Activated T-cell treated with anti-CD3 and anti-CD28 coated beads, Interleukin-2, amount 50 U/mL, for 1 hour (primary cell): ENCODE measurements around the gene CNP.
"Not testable (repeated sequence)": the region's sequence is repeated elsewhere in the genome, so short reads cannot be mapped to it uniquely, and the experiment has no call there.

Source experiments
- DNase-seq: peaks from one replicate; pipeline ENCODE4 v3.0.0-alpha.2; 2020

Gene CNP

DNA sequence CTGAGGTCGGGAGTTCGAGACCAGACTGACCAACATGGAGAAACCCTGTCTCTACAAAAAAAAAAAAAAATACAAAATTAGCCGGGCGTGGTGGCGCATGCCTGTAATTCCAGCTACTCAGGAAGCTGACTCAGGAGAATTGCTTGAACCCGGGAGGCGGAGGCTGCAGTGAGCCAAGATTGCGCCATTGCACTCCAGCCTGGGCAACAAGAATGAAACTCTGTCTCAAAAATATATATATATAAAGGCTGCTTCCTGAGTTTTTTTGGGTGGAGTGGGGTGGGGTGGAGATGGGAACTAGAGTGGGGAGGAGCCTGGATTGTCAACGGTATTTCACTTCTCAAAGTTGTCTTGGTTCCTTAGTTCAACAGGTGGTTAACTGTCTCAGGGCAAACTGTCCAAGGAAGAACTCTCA is 43.7 kb downstream of the CNP start:
- not testable (repeated sequence) for DNase-seq

- DNase-seq: no peak
Measured at GRCh38 chr17:42010898-42011516, 44.4 kb downstream of the CNP start.

GRCh38 chr17:42012363-42012762 is 45.8 kb downstream of the CNP start:
- not testable (repeated sequence) for DNase-seq

DNA sequence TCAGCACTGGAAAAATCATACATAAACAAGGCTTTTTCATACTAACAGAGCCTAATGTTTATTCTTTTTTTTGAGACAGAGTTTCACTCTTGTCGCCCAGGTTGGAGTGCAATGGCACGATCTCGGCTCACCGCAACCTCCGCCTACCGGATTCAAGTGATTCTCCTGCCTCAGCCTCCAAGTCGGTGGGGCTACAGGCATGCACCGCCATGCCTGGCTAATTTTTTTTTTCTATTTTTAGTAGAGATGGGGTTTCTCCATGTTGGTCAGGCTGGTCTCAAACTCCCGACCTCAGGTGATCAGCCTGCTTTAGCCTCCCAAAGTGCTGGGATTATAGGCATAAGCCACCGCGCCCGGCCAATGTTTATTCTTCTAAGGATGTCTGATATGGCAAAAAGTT is 47.1 kb downstream of the CNP start:
- DNase-seq: not testable (repeated sequence)

DNA sequence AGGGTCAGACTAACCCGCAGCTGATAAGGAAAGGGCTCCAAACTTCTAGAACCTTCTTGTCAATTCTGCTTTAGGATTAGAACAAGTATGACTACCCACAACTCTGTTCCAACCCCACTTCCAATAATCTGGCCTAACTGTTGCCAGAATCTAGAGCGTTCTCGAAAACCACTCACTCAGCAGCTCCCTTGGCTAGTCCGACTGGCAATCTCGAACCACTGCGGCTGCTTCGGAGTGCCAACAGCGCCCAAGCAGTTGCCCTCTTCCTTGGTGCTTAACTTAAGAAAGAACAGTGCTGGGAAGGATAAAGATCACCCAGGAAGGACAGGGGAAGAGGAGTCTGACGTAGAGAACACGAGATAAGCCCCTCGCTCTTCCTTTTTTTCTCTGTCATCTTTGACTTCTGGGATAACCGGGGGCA is 49.8 kb downstream of the CNP start:
- DNase-seq: peak; percentile 29

DNA sequence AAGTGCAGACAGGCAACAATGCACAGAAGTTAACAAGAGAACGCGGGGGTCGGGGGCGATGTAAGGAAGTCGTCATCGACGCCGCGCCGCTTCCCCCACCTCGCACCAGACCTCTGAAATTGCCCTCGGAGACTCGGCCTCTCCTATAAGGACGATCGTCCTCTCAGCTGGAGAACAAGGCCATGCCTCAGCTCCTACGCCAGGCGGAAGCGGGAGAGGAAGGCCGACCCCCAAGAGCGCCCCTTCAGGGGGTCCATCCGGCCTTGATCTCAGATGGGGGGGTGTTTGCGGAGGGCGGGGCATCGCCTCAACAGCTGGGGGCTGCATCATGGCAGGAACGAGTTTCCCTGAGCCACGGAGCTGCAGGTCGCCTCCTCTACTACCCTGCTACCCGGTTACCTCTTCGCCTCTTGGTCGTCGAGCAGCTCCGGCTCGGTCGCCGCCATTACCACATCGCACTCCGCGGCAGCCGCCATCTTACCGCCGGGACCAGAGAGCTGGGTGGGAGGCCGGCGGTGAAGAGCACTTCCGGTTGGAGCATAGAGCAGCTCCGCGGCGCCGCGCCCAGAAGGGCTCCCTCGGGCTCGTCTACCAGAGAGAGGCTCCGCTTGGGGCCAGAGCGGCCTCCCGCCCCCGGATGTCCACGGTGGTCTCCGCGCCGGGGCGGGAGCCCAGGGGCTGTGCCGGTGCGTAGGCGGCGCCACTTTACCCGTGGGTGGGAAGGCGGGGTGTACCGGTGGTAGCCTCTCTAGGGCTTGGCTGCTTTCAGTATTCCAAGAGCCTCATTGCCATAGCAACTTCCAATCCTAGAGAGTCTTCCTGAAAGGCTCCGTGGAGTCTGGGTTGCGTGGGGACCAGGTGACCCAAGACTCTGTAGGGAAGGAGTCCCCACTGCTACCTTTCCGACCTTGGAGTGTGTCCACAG is 50.6 kb downstream of the CNP start, which contains the start of gene DNAJC7:
Gene DNAJC7, minus strand, starts transcription at position 499 of the 925 bp plus-strand sequence. Its CDS starts 23 bp downstream, at position 476.
- peak; percentile 87 for DNase-seq

- no peak for DNase-seq
Measured at GRCh38 chr17:42017866-42018200, 51.2 kb downstream of the CNP start.

DNA sequence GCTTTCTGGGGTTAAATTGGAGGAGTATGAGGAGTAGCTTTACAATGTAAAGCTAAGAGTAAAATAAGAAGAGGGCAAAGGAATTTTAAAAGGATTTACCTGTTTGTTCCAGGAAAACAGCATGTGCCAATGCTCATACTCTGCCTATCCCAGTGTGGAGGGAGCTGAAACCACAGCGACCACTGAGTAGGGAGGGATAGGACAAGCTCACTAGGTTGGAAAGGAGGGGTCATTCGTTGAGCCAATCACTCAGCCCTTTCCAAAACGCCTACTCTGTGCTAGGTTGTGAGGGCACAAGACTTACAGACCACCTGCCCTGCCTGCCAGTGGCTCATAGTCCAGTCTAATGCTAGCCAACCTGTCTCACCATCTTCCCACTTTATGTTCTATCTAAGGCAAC is 51.7 kb downstream of the CNP start:
- DNase-seq: no peak

DNA sequence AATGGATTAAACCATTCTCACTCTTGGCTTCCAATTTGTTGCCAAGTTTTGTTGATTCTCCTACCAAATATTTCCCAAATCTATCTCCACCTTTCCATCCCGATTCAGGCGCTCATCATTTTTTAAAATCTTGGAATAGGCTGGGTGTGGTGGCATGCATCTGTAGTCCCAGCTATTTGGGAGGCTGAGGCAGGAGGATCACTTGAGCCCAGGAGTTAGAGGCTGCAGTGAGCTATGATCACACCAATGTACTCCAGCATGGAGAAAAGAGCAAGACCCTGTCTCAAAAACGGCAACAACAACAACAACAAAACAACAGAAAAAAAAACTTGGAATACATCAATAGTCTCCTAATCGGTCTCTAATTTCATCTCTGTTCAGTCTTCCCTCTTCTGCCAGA is 52.4 kb downstream of the CNP start:
- no peak for DNase-seq

DNA sequence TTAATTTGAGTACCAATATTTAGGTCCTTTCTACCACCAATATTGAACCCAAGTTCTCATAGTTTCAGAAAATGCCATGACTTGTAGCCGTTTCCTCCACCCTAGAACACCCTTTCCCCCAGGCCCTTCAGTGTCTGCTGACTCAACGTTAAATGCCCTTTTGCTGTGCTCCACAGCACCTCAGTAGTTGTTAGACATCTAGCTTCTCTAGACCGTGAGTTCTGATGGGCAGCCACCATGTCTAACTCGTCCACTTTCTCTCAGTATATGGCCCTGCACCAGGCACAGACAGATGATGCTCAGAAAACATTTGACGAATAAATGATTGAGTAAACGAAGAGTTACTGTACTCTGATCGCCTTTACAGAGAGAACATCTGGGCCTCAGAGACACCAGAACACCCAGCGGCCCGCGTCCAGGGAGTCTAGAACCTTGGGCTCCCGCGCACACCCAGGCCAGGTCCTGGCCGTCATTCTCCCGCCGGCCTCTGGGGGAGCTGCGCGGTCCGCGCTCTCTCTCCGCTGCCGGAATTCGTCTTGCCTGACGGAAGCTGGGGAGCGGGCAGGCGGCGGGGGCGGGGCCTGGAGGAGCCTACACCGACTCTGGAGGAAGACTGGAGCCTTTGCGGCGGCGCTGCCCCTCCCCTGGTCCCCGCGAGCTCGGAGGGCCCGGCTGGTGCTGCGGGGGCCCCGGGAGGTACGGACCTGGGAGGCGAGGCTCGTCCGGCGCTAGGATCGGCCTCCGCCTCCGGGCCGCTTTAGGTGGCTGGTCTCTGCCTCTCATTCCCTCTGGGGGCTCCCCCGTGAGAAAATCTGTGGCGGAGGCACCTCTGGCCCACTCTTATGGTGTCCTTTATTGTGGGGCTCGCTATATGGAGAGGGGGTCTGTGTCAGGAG is 53.2 kb downstream of the CNP start, which contains the start of gene NKIRAS2:
Gene NKIRAS2, plus strand, starts transcription at position 582 of the 896 bp plus-strand sequence. CDS start 1,488 bp downstream, outside the sequence.
- DNase-seq: peak; percentile 93

DNA sequence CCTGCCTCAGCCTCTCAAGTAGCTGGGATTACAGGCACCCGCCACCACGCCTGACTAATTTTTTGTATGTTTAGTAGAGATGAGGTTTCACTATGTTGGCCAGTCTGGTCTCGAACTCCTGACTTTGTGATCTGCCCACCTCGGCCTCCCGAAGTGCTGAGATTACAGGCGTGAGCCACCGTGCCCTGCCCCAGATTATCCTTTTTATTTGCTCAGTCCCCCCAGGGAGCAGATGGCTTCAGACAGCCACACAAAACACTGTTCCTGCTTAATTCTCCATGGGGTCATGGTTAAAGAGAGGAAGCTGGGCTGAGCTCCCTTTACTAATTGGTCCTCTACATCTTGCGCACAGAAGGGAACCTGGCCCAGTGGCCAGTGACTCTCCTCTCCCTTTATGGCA is 54.2 kb downstream of the CNP start:
- not testable (repeated sequence) for DNase-seq

- no peak for DNase-seq
Measured at GRCh38 chr17:42023524-42024349, 57.1 kb downstream of the CNP start.

GRCh38 chr17:42025191-42025579 is 58.6 kb downstream of the CNP start:
- DNase-seq: no peak

DNA sequence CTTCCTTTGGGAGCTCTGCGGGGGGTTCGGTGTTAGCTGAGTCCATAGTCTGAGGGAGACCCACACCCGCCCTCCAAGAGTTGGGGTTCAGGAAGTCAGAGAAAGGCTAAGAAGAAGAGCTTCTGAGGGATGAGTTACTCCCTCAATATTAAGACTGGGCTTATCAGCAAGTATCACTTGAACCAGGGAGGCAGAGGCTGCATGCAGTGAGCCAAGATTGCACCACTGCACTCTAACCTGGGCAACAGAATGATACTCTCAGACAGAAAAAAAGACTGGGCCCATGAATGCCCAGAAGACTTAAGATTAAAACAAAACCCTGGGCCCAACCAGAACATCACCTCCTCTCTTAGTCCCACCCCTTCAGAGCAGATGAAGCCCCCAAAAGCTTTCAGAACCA is 59.3 kb downstream of the CNP start:
- no peak for DNase-seq

GRCh38 chr17:42026857-42027589 is 60.4 kb downstream of the CNP start:
- no peak for DNase-seq
